CD4-positive, alpha-beta T cell treated with Interferon gamma for 1 hour (primary cell): ENCODE measurements around the gene KRTAP21-2.
"Not testable (repeated sequence)": the region's sequence is repeated elsewhere in the genome, so short reads cannot be mapped to it uniquely, and the experiment has no call there.

Source experiments
- DNase-seq: peaks from one replicate; pipeline ENCODE4 v3.0.0-alpha.2; 2020

Gene KRTAP21-2

DNA sequence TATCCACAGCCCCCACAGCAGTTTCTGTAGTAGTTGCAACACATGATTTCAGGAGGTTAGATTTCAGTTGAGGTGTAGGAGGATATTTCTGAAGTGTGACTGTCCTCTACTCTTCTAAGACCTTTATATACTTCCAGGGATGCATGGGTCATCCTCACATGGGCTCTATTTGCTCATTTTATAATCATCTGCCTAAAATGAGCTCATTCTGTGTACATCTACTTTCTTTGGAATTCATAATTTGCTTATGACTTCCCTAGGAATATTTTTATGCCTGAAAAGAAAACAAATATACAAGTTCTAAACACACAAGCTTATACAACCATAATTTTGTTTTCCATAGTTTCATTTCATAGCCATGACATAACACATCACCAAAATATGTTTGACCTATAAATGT lies at the start of gene KRTAP21-2:
Gene KRTAP21-2, minus strand, starts transcription at position 101 of the 400 bp plus-strand sequence. Its CDS starts 57 bp downstream, at position 44.
- no peak for DNase-seq

DNA sequence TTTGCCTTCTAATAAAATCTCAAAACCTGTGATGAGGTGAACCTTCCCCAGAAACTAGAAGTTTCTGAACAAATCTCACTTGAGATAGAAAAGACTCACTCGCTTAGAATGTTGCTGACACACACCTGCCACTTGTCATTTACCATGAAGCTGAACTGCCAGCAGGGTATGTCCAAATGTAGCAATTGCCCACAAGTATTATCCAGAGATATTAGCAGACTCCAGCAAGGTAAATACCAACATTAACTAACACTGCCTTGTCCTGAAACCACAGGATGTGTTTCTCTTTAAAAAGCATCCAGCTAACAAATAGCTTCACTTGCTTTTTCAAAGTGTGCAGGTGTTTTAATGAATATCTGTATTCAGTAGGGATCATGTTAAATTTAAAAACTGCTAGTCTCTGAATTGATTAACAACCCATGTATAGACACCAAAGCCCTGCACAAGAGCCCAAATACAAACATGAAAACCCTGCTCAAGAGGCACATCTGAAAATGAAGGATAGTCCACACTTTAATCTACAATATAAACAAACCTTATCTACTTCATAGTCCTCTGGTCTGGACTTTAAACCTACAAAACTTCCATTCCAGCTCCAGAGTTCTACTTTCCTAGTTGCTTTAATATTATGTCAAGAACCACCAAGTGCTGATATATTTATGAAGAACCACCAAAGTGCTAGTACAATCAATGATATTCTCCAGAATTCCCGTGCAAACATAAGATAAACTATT lies 46.7 kb upstream of the KRTAP21-2 start:
- no peak for DNase-seq

DNA sequence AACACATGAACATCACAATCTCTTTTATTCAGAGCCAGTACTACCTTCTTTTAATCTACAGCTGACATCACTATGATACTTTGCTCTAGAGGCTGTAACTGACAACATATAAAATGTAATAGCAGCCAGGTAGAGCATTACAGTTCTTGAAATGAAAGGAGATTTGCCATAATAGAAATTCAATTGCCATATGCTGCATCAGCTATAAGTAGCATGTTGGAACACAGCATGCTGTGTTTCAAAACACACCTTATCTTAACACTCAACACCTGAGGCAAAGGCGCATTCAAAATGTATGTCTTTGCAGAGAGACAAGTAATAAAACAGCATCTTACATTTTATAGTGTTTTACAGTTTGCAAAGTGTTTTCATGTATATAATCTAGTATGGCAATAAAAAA lies 32.2 kb upstream of the KRTAP21-2 start:
- DNase-seq = no peak

DNA sequence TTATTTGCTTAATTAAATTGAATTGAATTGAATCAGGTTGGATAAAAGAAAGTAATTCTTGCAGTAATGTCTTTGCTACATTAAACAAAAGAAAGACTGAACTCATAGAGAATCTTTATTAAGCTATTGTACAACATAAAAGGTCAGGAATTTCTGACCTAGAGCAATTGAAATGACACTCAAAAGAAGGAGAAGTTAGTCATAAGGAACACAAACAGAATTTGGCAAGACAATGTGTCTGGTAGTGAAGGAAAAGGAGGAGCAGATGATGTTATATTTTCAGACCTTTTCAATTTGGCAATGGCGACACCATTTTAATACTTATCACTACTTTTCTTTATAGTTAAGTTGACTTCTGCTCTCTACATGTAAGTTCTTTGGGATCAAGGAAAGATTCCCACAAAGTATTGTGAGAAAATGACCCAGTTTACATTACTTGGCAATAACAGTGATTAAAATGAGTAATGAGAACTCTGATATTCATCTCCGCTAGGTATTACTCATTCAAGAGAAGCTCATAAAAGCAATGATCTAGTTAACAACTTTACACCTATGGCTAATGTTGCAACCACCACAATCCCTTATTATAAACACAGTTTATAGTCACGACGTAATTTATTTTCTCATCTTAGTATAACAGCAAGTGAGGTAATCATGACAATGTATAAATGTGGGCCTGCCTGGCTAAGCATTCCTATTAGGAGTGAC lies 22.8 kb upstream of the KRTAP21-2 start:
- DNase-seq = no peak

DNA sequence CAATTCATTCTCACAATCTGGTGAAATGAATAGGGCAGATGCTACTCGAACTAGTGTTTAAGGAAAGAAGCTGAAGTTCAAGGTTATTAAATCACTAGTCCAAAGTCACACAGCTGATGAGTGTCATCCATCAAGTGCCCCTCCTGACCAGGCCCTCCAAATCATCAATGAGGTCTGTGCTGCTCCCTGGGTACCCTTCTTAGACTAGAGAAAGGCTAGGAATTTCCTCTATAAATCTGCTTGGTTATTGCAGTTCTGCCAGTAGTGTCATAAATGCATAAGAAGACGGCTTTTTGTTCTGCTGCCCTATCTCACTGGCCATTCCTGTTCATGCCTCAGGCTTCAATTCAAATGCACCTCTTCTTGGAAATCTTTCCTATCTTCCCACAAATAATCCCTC lies 13.7 kb upstream of the KRTAP21-2 start:
- DNase-seq = no peak

DNA sequence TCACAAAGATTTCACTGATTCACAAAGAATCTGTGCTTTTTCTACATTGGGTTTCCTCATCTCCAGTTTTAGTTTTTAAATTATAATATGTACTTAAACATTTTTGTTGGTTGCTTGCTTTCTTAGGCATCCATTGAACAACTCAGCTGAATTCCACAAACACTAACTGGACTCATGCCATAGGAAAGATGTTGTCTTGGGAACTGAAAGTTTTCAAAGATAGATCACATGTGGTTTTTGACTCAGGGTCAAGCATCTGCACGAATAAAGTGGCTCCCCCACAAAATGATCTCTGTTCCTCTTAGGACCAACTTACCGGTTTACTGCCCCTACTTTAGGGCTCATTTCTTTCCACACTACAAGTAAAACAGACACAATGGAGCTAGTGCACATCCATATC lies 11.2 kb upstream of the KRTAP21-2 start:
- no peak for DNase-seq

DNA sequence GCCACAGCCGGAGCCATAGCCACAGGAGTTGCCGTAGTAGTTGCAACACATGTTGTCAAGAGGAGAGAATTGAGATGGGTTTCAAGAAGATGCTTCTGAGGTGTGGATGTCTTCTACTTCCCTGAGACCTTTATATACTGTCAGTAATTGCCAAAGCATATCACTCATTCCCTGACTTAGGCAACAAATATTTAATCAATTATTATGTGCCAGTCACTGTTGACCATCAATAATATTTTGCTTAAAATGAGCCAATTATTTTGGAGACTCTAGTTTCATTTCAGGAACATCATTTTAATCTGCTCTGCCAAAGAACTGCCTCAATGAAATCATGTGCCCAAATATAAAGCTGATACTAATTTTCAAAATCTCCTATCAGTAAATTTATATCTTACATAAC lies 8.3 kb upstream of the KRTAP21-2 start, which contains the start of gene KRTAP21-1:
Gene KRTAP21-1, minus strand, starts transcription at position 101 of the 400 bp plus-strand sequence. Its CDS starts 50 bp downstream, at position 51.
- not testable (repeated sequence) for DNase-seq

DNA sequence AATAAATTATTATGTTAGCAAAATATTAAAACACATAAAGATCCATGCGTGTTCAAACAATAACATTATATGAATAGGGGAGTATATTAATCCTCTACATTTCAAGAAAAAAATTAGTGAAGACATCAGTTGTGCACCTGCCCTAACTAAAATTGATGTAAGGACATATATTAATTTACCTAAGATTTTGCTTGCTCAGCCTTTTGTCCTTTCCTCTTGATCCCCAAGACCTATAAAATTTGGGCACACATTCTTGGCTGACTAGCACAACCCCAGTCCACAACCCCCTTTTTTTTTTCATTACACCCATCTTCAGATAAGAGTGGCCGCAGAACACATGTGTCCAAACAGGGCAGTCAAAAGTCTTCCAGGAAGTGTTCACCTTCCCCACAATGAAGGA lies 6.6 kb downstream of the KRTAP21-2 start:
- DNase-seq = no peak

DNA sequence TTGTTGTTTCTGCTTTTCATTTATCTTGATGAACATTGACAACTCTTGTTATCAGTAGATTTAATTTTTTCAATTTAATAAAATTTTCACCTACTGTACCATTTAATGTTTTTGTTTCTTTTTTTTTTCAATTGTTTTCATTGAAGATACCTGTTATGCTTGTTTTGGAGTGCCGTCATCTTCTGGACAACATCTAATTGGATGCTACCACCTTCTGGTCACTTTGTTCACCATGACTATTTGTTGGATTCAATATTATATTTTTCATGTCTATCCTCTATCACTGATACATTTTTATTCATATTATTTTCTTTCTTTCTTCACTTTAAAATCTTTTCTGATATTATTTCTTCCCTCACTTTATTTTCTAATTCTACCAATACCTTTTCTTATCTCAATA lies 14.0 kb downstream of the KRTAP21-2 start:
- DNase-seq = no peak

DNA sequence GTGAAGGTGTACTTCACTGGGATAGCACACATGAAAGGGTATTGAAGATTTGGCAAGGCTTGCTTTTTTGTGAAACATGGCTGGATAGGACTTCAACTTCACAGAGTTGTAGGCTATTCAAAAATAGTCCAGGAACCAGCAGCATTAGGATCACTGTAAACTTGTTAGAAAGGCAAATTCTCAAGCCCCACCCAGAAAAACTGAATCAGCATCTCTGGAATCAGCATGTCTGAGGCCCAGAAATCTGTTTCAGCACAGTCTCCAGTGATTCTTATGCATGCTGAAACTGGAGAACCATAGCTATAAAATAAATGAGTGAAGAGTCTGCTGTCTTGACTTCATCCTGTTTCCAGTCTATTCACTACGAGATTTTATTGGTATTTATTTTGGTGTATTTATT lies 20.3 kb downstream of the KRTAP21-2 start:
- no peak for DNase-seq

DNA sequence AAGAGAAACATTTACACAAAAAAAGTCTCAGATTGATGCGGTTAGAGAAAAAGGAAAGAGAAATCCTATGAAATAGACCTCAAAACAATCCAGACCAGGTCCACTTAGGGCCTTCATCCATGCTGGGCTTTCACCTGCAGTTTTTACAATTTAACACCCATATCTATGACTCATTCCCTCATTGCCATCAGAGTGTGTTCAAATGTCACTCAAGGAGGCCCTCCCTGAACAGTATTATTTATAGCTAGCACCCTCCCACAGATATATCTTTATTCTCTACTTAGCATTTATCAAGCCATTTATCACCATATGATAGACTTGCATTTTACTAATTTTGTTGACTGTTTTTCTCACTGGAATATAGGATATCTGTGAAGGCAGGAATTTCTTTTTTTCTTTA lies 27.7 kb downstream of the KRTAP21-2 start:
- no peak for DNase-seq

DNA sequence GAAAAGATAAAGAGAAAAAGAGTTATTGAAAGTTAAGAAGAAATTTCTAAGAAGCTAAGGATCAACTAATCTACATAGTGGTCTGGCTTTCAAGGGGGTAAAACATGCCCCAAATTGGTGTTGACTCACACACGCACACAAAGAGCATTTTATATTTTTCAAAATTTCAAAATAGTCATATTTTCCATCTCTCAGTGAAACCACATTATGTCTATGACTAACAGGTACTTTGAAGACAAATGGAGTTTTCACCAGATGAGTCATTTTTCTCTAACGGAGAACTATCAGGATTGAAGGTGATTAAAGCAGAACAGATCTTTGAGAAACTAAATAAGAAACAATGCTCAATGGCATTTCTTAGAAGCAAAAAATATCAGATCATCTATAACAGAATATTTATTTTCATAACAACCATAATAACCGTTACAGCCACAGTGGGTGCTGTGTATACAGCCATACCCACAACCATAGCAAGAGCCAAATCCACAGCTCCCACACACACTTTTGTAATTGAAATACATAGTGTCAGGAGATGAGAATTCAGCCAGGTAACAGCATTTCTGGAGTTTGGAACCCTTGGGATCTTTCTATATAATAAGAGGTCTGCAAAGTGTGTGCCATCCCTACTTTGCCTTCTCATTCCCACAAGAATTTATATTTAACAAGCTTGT lies 28.7 kb downstream of the KRTAP21-2 start, which contains the start of gene KRTAP21-3:
Gene KRTAP21-3, minus strand, starts transcription at position 539 of the 671 bp plus-strand sequence. Its CDS starts 18 bp downstream, at position 521.
- no peak for DNase-seq

DNA sequence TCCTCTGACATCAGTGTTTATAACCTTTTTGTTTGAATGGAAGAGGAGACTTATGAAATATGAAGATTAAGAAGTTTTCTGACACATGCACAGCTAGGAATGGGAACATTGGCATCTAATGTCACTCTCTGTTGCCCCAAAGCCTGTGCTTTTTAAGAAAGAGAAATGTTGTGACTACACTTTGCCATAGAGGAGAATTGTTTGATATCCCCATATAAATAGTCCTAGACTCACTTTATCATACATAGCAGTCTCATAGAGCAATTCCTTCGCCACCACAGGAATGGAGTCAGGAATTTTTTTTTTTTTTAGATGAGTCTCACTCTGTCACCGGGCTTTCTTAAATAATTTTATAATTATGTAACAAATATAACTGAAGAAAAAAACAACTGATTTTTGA lies 30.0 kb downstream of the KRTAP21-2 start:
- DNase-seq = no peak

DNA sequence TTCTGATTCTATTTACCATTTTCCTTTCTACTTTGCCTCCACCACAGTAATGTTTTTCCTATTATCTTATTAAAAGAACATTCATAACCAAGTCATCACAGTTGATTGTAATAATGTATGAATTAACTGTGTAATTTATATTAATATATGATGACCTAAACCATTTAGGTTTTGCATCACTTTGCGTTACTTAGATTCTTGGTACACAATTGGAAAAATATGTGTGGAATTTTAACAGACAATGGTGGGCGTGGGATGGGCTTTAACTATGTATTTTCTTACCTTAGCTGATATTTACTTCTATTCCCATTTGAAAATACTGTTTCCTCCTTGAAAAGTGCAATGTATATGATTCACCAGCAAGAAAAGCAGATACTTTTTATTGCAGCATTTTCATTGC lies 32.1 kb downstream of the KRTAP21-2 start:
- DNase-seq = no peak

DNA sequence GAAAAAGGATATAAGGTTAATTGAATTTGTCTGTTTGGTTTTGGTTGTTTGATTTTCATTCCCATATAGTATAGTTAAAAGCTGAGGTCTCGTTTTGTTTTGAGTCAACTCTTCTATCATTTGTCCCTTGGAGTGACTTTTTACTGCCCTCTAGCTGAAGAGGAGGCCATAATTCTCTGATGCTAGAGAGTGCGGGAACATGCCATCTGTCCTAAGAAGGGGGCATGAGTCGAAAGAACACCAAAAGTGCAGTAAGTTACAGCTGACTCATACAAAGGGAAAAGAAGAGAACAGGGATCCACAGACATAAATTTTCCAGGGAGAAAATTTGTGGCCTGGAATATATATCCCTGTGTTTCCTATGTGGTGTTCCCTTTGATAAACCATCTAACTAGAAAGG lies 32.6 kb downstream of the KRTAP21-2 start:
- no peak for DNase-seq

DNA sequence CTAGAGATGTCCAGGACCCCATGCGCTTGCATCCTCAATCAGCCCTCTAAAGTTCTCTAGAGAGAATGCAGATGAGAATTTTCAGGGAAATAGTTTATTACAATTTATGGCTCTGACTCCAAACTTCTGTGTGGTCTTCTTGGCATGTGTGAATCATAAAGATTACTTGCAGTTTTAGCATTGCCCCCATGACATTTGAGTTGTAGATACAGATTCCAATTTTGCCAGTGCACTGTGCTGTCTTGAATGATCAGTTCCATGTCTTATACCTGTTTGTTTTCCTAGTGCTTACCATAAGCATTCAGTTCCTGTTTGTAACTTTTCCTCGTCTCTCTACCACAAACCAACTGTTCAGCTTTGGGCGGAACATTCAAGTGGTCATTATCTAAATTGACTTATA lies 33.3 kb downstream of the KRTAP21-2 start:
- DNase-seq = no peak

DNA sequence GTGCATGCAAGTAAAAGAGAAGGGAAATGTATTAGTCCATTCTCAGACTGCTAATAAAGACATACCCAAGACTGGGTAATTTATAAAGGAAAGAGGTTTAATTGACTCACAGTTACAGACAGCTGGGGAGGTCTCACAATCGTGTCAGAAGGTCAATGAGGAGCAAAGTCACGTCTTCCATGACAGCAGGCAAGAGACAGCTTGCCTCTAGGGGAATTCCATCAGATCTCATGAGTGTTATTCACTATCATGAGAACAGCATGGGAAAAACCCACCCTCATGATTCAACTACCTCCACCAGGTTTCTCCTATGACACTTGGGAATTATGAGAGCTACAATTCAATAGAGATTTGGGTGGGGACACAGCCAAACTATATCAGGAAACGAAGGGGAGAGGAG lies 36.6 kb downstream of the KRTAP21-2 start:
- no peak for DNase-seq

DNA sequence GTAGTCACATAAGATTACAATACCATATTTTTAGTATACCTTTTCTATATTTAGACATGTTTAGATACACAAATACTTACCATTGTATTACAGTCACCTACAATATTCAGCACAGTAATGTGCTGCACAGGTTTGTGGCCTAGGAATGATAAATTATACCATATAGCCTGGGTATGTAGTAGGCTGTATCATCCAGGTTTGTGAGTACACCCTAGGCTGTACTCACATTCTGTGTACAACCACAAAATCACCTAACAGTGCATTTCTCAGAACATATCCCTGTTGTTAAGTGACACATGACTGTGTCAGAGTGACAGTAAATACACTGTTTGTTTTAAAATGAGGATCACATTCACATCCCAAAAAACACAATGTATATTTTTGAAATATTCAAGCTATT lies 39.6 kb downstream of the KRTAP21-2 start:
- DNase-seq = no peak
